Neural progenitor cell (in vitro differentiated cells): ENCODE data around the gene ANO3. TPM values are rescaled to one million over a fixed set of nuclear protein-coding genes. Genes with fewer than 3 reads are reported as not detected.

Experiments
- DNase-seq: peaks from one replicate; pipeline ENCODE4 v3.0.0-alpha.2; 2016; ENCODE audit warnings: low spot score
- H2AFZ ChIP-seq: fragments of 200-600 bp; sonication (generic); replicated peaks from 2 replicates; pipeline ENCODE4 v1.6.1; 2016; ENCODE audit warnings: antibody characterized with exemption
- H3F3A ChIP-seq: fragments of 200-600 bp; sonication (generic); 2 replicates; pipeline ENCODE4 v1.6.1; 2016; ENCODE audit warnings: antibody characterized with exemption, low read depth
- H3K27ac ChIP-seq: fragments of 200-600 bp; sonication (generic); 2 replicates; pipeline ENCODE4 v1.5.1; 2016; ENCODE audit warnings: mild to moderate bottlenecking
- H3K27me3 ChIP-seq: fragments of 200-600 bp; sonication (generic); 2 replicates; pipeline ENCODE4 v1.6.1; 2016; ENCODE audit warnings: mild to moderate bottlenecking, moderate library complexity
- H3K36me3 ChIP-seq: fragments of 200-600 bp; sonication (generic); 2 replicates; pipeline ENCODE4 v1.5.1; 2016
- H3K4me1 ChIP-seq: fragments of 200-600 bp; sonication (generic); 2 replicates; pipeline ENCODE4 v1.6.1; 2016; ENCODE audit warnings: mixed run types
- H3K4me2 ChIP-seq: fragments of 200-600 bp; sonication (generic); 2 replicates; pipeline ENCODE4 v1.6.1; 2016
- H3K4me3 ChIP-seq: fragments of 200-600 bp; sonication (generic); 2 replicates; pipeline ENCODE4 v1.5.1; 2016
- H3K79me2 ChIP-seq: fragments of 200-600 bp; sonication (generic); 2 replicates; pipeline ENCODE4 v1.6.1; 2016; ENCODE audit warnings: low read depth
- H3K9ac ChIP-seq: fragments of 200-600 bp; sonication (generic); 2 replicates; pipeline ENCODE4 v1.6.1; 2016
- H3K9me3 ChIP-seq: fragments of 200-600 bp; sonication (generic); 2 replicates; pipeline ENCODE4 v1.5.1; 2016; ENCODE audit warnings: low read depth
- H4K20me1 ChIP-seq: fragments of 200-600 bp; sonication (generic); 2 replicates; pipeline ENCODE4 v1.6.1; 2016; ENCODE audit warnings: low read depth
- H3K27ac Mint-ChIP-seq: 3 replicates; pipeline ENCODE4 v1.8.0; 2021; ENCODE audit warnings: mixed read lengths
- H3K27me3 Mint-ChIP-seq: 2 replicates; pipeline ENCODE4 v1.8.0; 2022; ENCODE audit warnings: low read depth, mild to moderate bottlenecking, inconsistent platforms, moderate library complexity, mixed read lengths; ENCODE audit not compliant: insufficient read depth
- H3K36me3 Mint-ChIP-seq: 3 replicates; pipeline ENCODE4 v1.8.0; 2021; ENCODE audit warnings: mixed read lengths
- H3K4me1 Mint-ChIP-seq: 3 replicates; pipeline ENCODE4 v1.8.0; 2021; ENCODE audit warnings: mixed read lengths
- H3K4me3 Mint-ChIP-seq: 3 replicates; pipeline ENCODE4 v1.8.0; 2021; ENCODE audit warnings: mild to moderate bottlenecking, moderate library complexity, mixed read lengths
- H3K9me3 Mint-ChIP-seq: 3 replicates; pipeline ENCODE4 v1.8.0; 2020; ENCODE audit warnings: mixed read lengths
- EZH2 ChIP-seq: fragments of 200-600 bp; sonication (generic); IDR thresholded peaks from 2 replicates; pipeline ENCODE4 v1.6.1; 2017; ENCODE audit warnings: antibody characterized with exemption, mild to moderate bottlenecking, moderate library complexity
- EZH2phosphoT487 ChIP-seq: fragments of 200-600 bp; sonication (generic); IDR thresholded peaks from 2 replicates; pipeline ENCODE4 v1.6.1; 2017; ENCODE audit warnings: antibody characterized with exemption
- total RNA-seq: library from RNA; depleted of rRNA; stranded (reverse); fragments of >200 nt; gene quantifications from 2 replicates; pipeline ENCODE4 v1.2.3, GENCODE V29; 2015; ENCODE audit warnings: low replicate concordance
- TF ChIP-seq, protein P1 (sequence below): fragments of 200-600 bp; sonication (generic); IDR thresholded peaks from 2 replicates; pipeline ENCODE4 v1.5.1; 2017; ENCODE audit warnings: antibody characterized with exemption, mild to moderate bottlenecking

Gene ANO3
- total RNA-seq, 1 donor from 2014 or later = 2.5 TPM

GRCh38 chr11:26649884-26650283, 318.0 kb downstream of the ANO3 start:
- TF ChIP-seq EZH2phosphoT487 (no peak), EZH2 (no peak)
- TF ChIP-seq, protein P1, sequence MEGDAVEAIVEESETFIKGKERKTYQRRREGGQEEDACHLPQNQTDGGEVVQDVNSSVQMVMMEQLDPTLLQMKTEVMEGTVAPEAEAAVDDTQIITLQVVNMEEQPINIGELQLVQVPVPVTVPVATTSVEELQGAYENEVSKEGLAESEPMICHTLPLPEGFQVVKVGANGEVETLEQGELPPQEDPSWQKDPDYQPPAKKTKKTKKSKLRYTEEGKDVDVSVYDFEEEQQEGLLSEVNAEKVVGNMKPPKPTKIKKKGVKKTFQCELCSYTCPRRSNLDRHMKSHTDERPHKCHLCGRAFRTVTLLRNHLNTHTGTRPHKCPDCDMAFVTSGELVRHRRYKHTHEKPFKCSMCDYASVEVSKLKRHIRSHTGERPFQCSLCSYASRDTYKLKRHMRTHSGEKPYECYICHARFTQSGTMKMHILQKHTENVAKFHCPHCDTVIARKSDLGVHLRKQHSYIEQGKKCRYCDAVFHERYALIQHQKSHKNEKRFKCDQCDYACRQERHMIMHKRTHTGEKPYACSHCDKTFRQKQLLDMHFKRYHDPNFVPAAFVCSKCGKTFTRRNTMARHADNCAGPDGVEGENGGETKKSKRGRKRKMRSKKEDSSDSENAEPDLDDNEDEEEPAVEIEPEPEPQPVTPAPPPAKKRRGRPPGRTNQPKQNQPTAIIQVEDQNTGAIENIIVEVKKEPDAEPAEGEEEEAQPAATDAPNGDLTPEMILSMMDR = peak; percentile 90
- Histone ChIP-seq H2AFZ (peak overlapping the region; percentile 21), H3K4me2 (peak overlapping the region; percentile 30)

DNA sequence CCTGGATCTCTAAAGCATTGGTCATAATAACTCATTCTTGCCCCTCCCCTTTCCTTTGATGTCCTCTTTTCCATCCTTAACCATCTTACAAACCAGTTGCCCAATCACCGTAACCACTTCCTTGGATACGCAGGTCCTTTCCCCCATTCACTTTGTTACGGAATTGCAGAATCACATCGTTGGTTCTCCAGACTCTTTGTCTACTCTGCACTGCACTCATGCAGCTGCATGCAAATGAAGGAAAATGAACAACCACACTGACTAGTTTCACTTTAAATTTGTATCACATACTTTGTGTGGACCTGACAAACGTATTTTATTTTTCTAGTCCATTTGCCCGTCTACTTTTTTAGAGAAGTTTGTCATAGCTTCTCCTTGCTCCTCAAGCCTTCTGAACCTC, 320.0 kb downstream of the ANO3 start:
- no peaks in the 10 kb centered on the region for H3K36me3 Mint-ChIP-seq
- H3K27me3 Mint-ChIP-seq = no peaks in the 10 kb centered on the region
- H3K4me2 ChIP-seq = no peak overlapping the region
- no peak overlapping the region for H3K9ac ChIP-seq
- DNase-seq = no peak
- no peak overlapping the region for H3K4me3 Mint-ChIP-seq
- H3K36me3 ChIP-seq = no peaks in the 10 kb centered on the region
- no peaks in the 10 kb centered on the region for H4K20me1 ChIP-seq
- no peak overlapping the region for H3K4me3 ChIP-seq
- no peaks in the 10 kb centered on the region for H3K4me1 ChIP-seq
- H3K27ac Mint-ChIP-seq = no peak overlapping the region
- H3K27me3 ChIP-seq = peaks cover 31% of the 10 kb centered on the region
- no peak overlapping the region for H3K27ac ChIP-seq
- H3K4me1 Mint-ChIP-seq = no peaks in the 10 kb centered on the region
- H3K9me3 ChIP-seq = no peaks in the 10 kb centered on the region
- no peaks in the 10 kb centered on the region for H3K79me2 ChIP-seq
- no peak overlapping the region for H2AFZ ChIP-seq
- no peaks in the 10 kb centered on the region for H3F3A ChIP-seq
- TF ChIP-seq, protein P1 = no peak
- TF ChIP-seq EZH2 (no peak), EZH2phosphoT487 (no peak)
- H3K9me3 Mint-ChIP-seq = no peaks in the 10 kb centered on the region

More at GRCh38 chr11:26649884-26650283, 318.0 kb downstream of the ANO3 start:
- Mint-ChIP-seq H3K4me3 (no peak overlapping the region), H3K36me3 (no peaks in the 10 kb centered on the region), H3K27ac (no peak overlapping the region), H3K4me1 (no peaks in the 10 kb centered on the region), H3K9me3 (no peaks in the 10 kb centered on the region), H3K27me3 (no peaks in the 10 kb centered on the region)
- Histone ChIP-seq H3K9ac (no peak overlapping the region), H3K79me2 (no peaks in the 10 kb centered on the region), H3K9me3 (no peaks in the 10 kb centered on the region), H3K4me1 (no peaks in the 10 kb centered on the region), H3K4me3 (no peak overlapping the region), H3F3A (no peaks in the 10 kb centered on the region), H3K27ac (no peak overlapping the region), H4K20me1 (no peaks in the 10 kb centered on the region), H3K27me3 (peaks cover 31% of the 10 kb centered on the region), H3K36me3 (no peaks in the 10 kb centered on the region)
- DNase-seq = peak; percentile 86

DNA sequence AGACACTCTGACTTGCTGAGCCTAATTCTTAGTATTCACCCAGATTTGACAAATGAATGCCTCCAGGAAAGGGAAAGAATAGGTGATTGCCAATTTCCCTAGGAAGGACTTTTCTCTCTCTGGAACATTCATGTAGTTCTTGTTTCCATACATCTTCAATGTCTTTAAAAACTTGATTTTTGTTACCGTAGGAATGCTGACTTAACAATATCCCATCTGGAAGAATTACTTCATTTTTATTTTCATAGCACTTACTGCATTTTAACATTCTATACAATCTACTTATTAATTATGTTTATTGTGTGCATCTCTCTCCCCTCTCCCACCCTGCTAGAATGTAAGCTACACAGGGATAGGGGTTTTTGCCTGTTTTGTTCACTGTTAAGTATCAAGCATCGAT, 323.4 kb downstream of the ANO3 start:
- Histone ChIP-seq H3K4me3 (no peak overlapping the region), H3K9me3 (no peaks in the 10 kb centered on the region), H2AFZ (no peak overlapping the region), H3K4me1 (no peaks in the 10 kb centered on the region), H3K9ac (no peak overlapping the region), H3K36me3 (no peaks in the 10 kb centered on the region), H3K79me2 (no peaks in the 10 kb centered on the region), H3F3A (no peaks in the 10 kb centered on the region), H3K4me2 (no peak overlapping the region), H4K20me1 (no peaks in the 10 kb centered on the region), H3K27me3 (peaks cover 26% of the 10 kb centered on the region), H3K27ac (no peak overlapping the region)
- Mint-ChIP-seq H3K36me3 (no peaks in the 10 kb centered on the region), H3K4me1 (no peaks in the 10 kb centered on the region), H3K27me3 (no peaks in the 10 kb centered on the region), H3K4me3 (no peak overlapping the region), H3K9me3 (no peaks in the 10 kb centered on the region), H3K27ac (no peak overlapping the region)
- DNase-seq = no peak
- TF ChIP-seq EZH2phosphoT487 (no peak), EZH2 (no peak)
- TF ChIP-seq, protein P1 = no peak
